ENCODE data around the gene LTBP3.

Gene LTBP3

GRCh38 chr11:65558002-65558929 is at the start of gene LTBP3:
Gene LTBP3, minus strand, starts transcription at chr11:65558359. Its CDS starts 400 bp downstream, at chr11:65557959.
- Histone ChIP-seq H3K4me1 (ENCODE audit: control insufficient read depth, insufficient read depth, low read length) (peaks cover 61% of the 10 kb centered on the region), H3K36me3 (ENCODE audit: control insufficient read depth in 2 of 2, insufficient read depth in 2 of 2, low read length in 2 of 2) (peaks cover 0 to 2% of the 10 kb centered on the region in 2 donors)

GRCh38 chr11:65606876-65607613 is 48.9 kb upstream of the LTBP3 start:
- Histone ChIP-seq H3K4me3 (ENCODE audit: low read length in 2 of 2) (peak overlapping the region; percentile 50 to 70), H3K9ac (ENCODE audit: low read length in 2 of 2) (peak overlapping the region; percentile 36 to 85), H3K9me3 (ENCODE audit: control insufficient read depth in 2 of 2, low read length in 2 of 2) (no peaks in the 10 kb centered on the region), H3K27ac (ENCODE audit: low read length) (peak overlapping the region; percentile 71), H3K27me3 (ENCODE audit: control insufficient read depth in 1 of 2, insufficient read depth in 2 of 2, low read length in 2 of 2) (no peaks in the 10 kb centered on the region), H3K4me1 (ENCODE audit: control insufficient read depth, insufficient read depth, low read length) (peaks cover 48% of the 10 kb centered on the region), H3K36me3 (ENCODE audit: control insufficient read depth in 2 of 2, insufficient read depth in 2 of 2, low read length in 2 of 2) (peaks cover 24 to 36% of the 10 kb centered on the region in 2 donors)

More at GRCh38 chr11:65558002-65558929, at the start of gene LTBP3:
- H3K9me3 ChIP-seq (ENCODE audit: control insufficient read depth in 2 of 2, low read length in 2 of 2) = no peaks in the 10 kb centered on the region
- no peaks in the 10 kb centered on the region for H3K27me3 ChIP-seq (ENCODE audit: control insufficient read depth in 1 of 2, insufficient read depth in 2 of 2, low read length in 2 of 2)
- H3K27ac ChIP-seq (ENCODE audit: low read length) = peak within 1 kb of the TSS; percentile 97
- H3K9ac ChIP-seq (ENCODE audit: low read length in 2 of 2) = peak within 1 kb of the TSS; percentile 88
- H3K4me3 ChIP-seq (ENCODE audit: low read length in 2 of 2) = peak within 1 kb of the TSS; percentile 67 to 80

GRCh38 chr11:65604258-65604657 is 46.1 kb upstream of the LTBP3 start:
- Histone ChIP-seq H3K9me3 (ENCODE audit: control insufficient read depth in 2 of 2, low read length in 2 of 2) (no peaks in the 10 kb centered on the region), H3K4me3 (ENCODE audit: low read length in 2 of 2) (no peak overlapping the region), H3K36me3 (ENCODE audit: control insufficient read depth in 2 of 2, insufficient read depth in 2 of 2, low read length in 2 of 2) (peaks cover 22 to 42% of the 10 kb centered on the region in 2 donors), H3K27ac (ENCODE audit: low read length) (no peak overlapping the region), H3K9ac (ENCODE audit: low read length in 2 of 2) (no peak overlapping the region), H3K27me3 (ENCODE audit: control insufficient read depth in 1 of 2, insufficient read depth in 2 of 2, low read length in 2 of 2) (no peaks in the 10 kb centered on the region), H3K4me1 (ENCODE audit: control insufficient read depth, insufficient read depth, low read length) (peaks cover 21% of the 10 kb centered on the region)

- Histone ChIP-seq H3K27me3 (ENCODE audit: control insufficient read depth in 1 of 2, insufficient read depth in 2 of 2, low read length in 2 of 2) (no peaks in the 10 kb centered on the region), H3K36me3 (ENCODE audit: control insufficient read depth in 2 of 2, insufficient read depth in 2 of 2, low read length in 2 of 2) (peaks cover 32 to 44% of the 10 kb centered on the region in 2 donors), H3K9me3 (ENCODE audit: control insufficient read depth in 2 of 2, low read length in 2 of 2) (no peaks in the 10 kb centered on the region), H3K4me3 (ENCODE audit: low read length in 2 of 2) (no peak overlapping the region), H3K27ac (ENCODE audit: low read length) (no peak overlapping the region), H3K4me1 (ENCODE audit: control insufficient read depth, insufficient read depth, low read length) (peaks cover 10% of the 10 kb centered on the region), H3K9ac (ENCODE audit: low read length in 2 of 2) (no peak overlapping the region)
Observed at GRCh38 chr11:65599955-65600246, 41.7 kb upstream of the LTBP3 start.

GRCh38 chr11:65599216-65599954 is 41.2 kb upstream of the LTBP3 start:
- Histone ChIP-seq H3K9me3 (ENCODE audit: control insufficient read depth in 2 of 2, low read length in 2 of 2) (no peaks in the 10 kb centered on the region), H3K36me3 (ENCODE audit: control insufficient read depth in 2 of 2, insufficient read depth in 2 of 2, low read length in 2 of 2) (peaks cover 27 to 39% of the 10 kb centered on the region in 2 donors), H3K4me3 (ENCODE audit: low read length in 2 of 2) (no peak overlapping the region), H3K9ac (ENCODE audit: low read length in 2 of 2) (no peak overlapping the region), H3K27me3 (ENCODE audit: control insufficient read depth in 1 of 2, insufficient read depth in 2 of 2, low read length in 2 of 2) (no peaks in the 10 kb centered on the region), H3K4me1 (ENCODE audit: control insufficient read depth, insufficient read depth, low read length) (peaks cover 11% of the 10 kb centered on the region), H3K27ac (ENCODE audit: low read length) (no peak overlapping the region)

GRCh38 chr11:65598258-65598699 is 40.1 kb upstream of the LTBP3 start:
- Histone ChIP-seq H3K9me3 (ENCODE audit: control insufficient read depth in 2 of 2, low read length in 2 of 2) (no peaks in the 10 kb centered on the region), H3K4me1 (ENCODE audit: control insufficient read depth, insufficient read depth, low read length) (peaks cover 21% of the 10 kb centered on the region), H3K27ac (ENCODE audit: low read length) (no peak overlapping the region), H3K36me3 (ENCODE audit: control insufficient read depth in 2 of 2, insufficient read depth in 2 of 2, low read length in 2 of 2) (peaks cover 19 to 35% of the 10 kb centered on the region in 2 donors), H3K27me3 (ENCODE audit: control insufficient read depth in 1 of 2, insufficient read depth in 2 of 2, low read length in 2 of 2) (no peaks in the 10 kb centered on the region), H3K9ac (ENCODE audit: low read length in 2 of 2) (no peak overlapping the region), H3K4me3 (ENCODE audit: low read length in 2 of 2) (no peak overlapping the region)

- Histone ChIP-seq H3K4me3 (ENCODE audit: low read length in 2 of 2) (no peak overlapping the region), H3K27me3 (ENCODE audit: control insufficient read depth in 1 of 2, insufficient read depth in 2 of 2, low read length in 2 of 2) (no peaks in the 10 kb centered on the region), H3K9ac (ENCODE audit: low read length in 2 of 2) (no peak overlapping the region), H3K9me3 (ENCODE audit: control insufficient read depth in 2 of 2, low read length in 2 of 2) (no peaks in the 10 kb centered on the region), H3K4me1 (ENCODE audit: control insufficient read depth, insufficient read depth, low read length) (peaks cover 28% of the 10 kb centered on the region), H3K27ac (ENCODE audit: low read length) (no peak overlapping the region), H3K36me3 (ENCODE audit: control insufficient read depth in 2 of 2, insufficient read depth in 2 of 2, low read length in 2 of 2) (peaks cover 24 to 37% of the 10 kb centered on the region in 2 donors)
Observed at GRCh38 chr11:65596520-65596919, 38.4 kb upstream of the LTBP3 start.

- H3K4me1 ChIP-seq (ENCODE audit: control insufficient read depth, insufficient read depth, low read length) = peaks cover 28% of the 10 kb centered on the region
- no peak within 1 kb of the TSS for H3K9ac ChIP-seq (ENCODE audit: low read length in 2 of 2)
- no peaks in the 10 kb centered on the region for H3K27me3 ChIP-seq (ENCODE audit: control insufficient read depth in 1 of 2, insufficient read depth in 2 of 2, low read length in 2 of 2)
- H3K4me3 ChIP-seq (ENCODE audit: low read length in 2 of 2) = no peak within 1 kb of the TSS
- no peaks in the 10 kb centered on the region for H3K9me3 ChIP-seq (ENCODE audit: control insufficient read depth in 2 of 2, low read length in 2 of 2)
- peak within 1 kb of the TSS; percentile 11 for H3K27ac ChIP-seq (ENCODE audit: low read length)
- H3K36me3 ChIP-seq (ENCODE audit: control insufficient read depth in 2 of 2, insufficient read depth in 2 of 2, low read length in 2 of 2) = peaks cover 28 to 31% of the 10 kb centered on the region in 2 donors
Observed at GRCh38 chr11:65595543-65596281, 37.6 kb upstream of the LTBP3 start, which contains the start of gene KCNK7. Gene KCNK7, minus strand, starts transcription at chr11:65595800. Its CDS starts 28 bp downstream, at chr11:65595772.

- Histone ChIP-seq H3K27me3 (ENCODE audit: control insufficient read depth in 1 of 2, insufficient read depth in 2 of 2, low read length in 2 of 2) (no peaks in the 10 kb centered on the region), H3K4me3 (ENCODE audit: low read length in 2 of 2) (no peak overlapping the region), H3K9me3 (ENCODE audit: control insufficient read depth in 2 of 2, low read length in 2 of 2) (no peaks in the 10 kb centered on the region), H3K9ac (ENCODE audit: low read length in 2 of 2) (no peak overlapping the region), H3K27ac (ENCODE audit: low read length) (peak overlapping the region; percentile 11), H3K36me3 (ENCODE audit: control insufficient read depth in 2 of 2, insufficient read depth in 2 of 2, low read length in 2 of 2) (peaks cover 32 to 34% of the 10 kb centered on the region in 2 donors), H3K4me1 (ENCODE audit: control insufficient read depth, insufficient read depth, low read length) (peaks cover 33% of the 10 kb centered on the region)
Observed at GRCh38 chr11:65595131-65595530, 37.0 kb upstream of the LTBP3 start.

Data from stomach smooth muscle (tissue), 2 donors.